Upper lobe of right lung (tissue), 1 donor: ENCODE measurements around the gene ZNF292. TPM values are rescaled to one million over a fixed set of nuclear protein-coding genes. Genes with fewer than 3 reads are reported as not detected.
"Not testable (repeated sequence)": the region's sequence is repeated elsewhere in the genome, so short reads cannot be mapped to it uniquely, and the experiment has no call there.

Experiments used
- ATAC-seq: fragments of 200-7000 bp; cut with Tn5 transposase; one replicate; pipeline ENCODE4 v1.9.1; 2020; ENCODE audit warnings: mild to moderate bottlenecking, moderate library complexity
- DNase-seq: peaks from one replicate; pipeline ENCODE4 v3.0.0-alpha.2; 2020
- H3K27ac ChIP-seq: fragments of 200-600 bp; one replicate; pipeline ENCODE4 v1.8.0; 2022
- H3K27me3 ChIP-seq: fragments of 200-600 bp; one replicate; pipeline ENCODE4 v1.8.0; 2022; ENCODE audit warnings: mild to moderate bottlenecking
- H3K36me3 ChIP-seq: fragments of 200-600 bp; one replicate; pipeline ENCODE4 v1.8.0; 2022
- H3K4me1 ChIP-seq: fragments of 200-600 bp; one replicate; pipeline ENCODE4 v1.8.0; 2022
- H3K4me3 ChIP-seq: fragments of 200-600 bp; one replicate; pipeline ENCODE4 v1.8.0; 2022; ENCODE audit warnings: mild to moderate bottlenecking
- H3K9me3 ChIP-seq: fragments of 200-600 bp; one replicate; pipeline ENCODE4 v1.8.0; 2022
- CTCF ChIP-seq: fragments of 200-600 bp; IDR thresholded peaks from one replicate; pipeline ENCODE4 v1.8.0; 2022; ENCODE audit warnings: antibody characterized with exemption
- intact Hi-C: fragments of 100-400 bp; cut with DNase I; formaldehyde crosslinking; loops from one replicate; pipeline ENCODE4 v1.11.0; 2022
- total RNA-seq: library from RNA; stranded (reverse); fragmentation: NEBNext Ultra II Directional; extraction: Animal tissue kit (Norgen Biotek cat#: 25700); gene quantifications from one replicate; pipeline ENCODE4 v1.2.1, GENCODE V29; 2021
- donor health status: DM: no; HTN: yes; CAD: no; lungs with severe emphysema.

Gene ZNF292
- total RNA-seq, 1 donor from 2014 or later: 34.0 TPM

- intact Hi-C loops: no loop called here
- no peak for TF ChIP-seq CTCF
- no peak for ATAC-seq
- Histone ChIP-seq H3K4me3 (peak overlapping the region; percentile 71), H3K36me3 (no peaks in the 10 kb centered on the region), H3K4me1 (peaks cover 36% of the 10 kb centered on the region), H3K27ac (peak overlapping the region; percentile 93), H3K9me3 (no peaks in the 10 kb centered on the region), H3K27me3 (no peaks in the 10 kb centered on the region)
- no peak for DNase-seq
Measured at GRCh38 chr6:87152526-87152955, 2.8 kb upstream of the ZNF292 start.

- H3K4me1 ChIP-seq: peaks cover 39% of the 10 kb centered on the region
- no peaks in the 10 kb centered on the region for H3K36me3 ChIP-seq
- H3K27me3 ChIP-seq: no peaks in the 10 kb centered on the region
- no peak for TF ChIP-seq CTCF
- peak overlapping the region; percentile 89 for H3K27ac ChIP-seq
- ATAC-seq (no peak), DNase-seq (no peak)
- H3K9me3 ChIP-seq: no peaks in the 10 kb centered on the region
- peak overlapping the region; percentile 98 for H3K4me3 ChIP-seq
- intact Hi-C loops: no loop called here
Measured at GRCh38 chr6:87154641-87154992, 748 bp upstream of the ZNF292 start.

- DNase-seq: peak; percentile 77
- H3K9me3 ChIP-seq: no peaks in the 10 kb centered on the region
- ATAC-seq: peak; percentile 29
- intact Hi-C loops: no loop called here
- H3K36me3 ChIP-seq: no peaks in the 10 kb centered on the region
- no peaks in the 10 kb centered on the region for H3K27me3 ChIP-seq
- H3K4me1 ChIP-seq: peaks cover 42% of the 10 kb centered on the region
- H3K27ac ChIP-seq: peak overlapping the region; percentile 89
- H3K4me3 ChIP-seq: peak overlapping the region; percentile 98
- TF ChIP-seq CTCF: no peak
Measured at GRCh38 chr6:87155842-87156815, 764 bp downstream of the ZNF292 start.

- intact Hi-C loops, H3K27ac ChIP-seq, DNase-seq, H3K27me3 ChIP-seq, H3K4me3 ChIP-seq, ATAC-seq, H3K36me3 ChIP-seq, H3K9me3 ChIP-seq: not testable (repeated sequence)
- peaks cover 32% of the 10 kb centered on the region for H3K4me1 ChIP-seq
Measured at GRCh38 chr6:87157596-87157995, 2.2 kb downstream of the ZNF292 start.

- intact Hi-C loops: no loop called here
- ATAC-seq (no peak), DNase-seq (no peak)
- Histone ChIP-seq H3K27ac (no peak overlapping the region), H3K9me3 (no peaks in the 10 kb centered on the region), H3K4me1 (peaks cover 21% of the 10 kb centered on the region), H3K27me3 (no peaks in the 10 kb centered on the region), H3K4me3 (no peak overlapping the region), H3K36me3 (no peaks in the 10 kb centered on the region)
- no peak for TF ChIP-seq CTCF
Measured at GRCh38 chr6:87161299-87161698, 5.9 kb downstream of the ZNF292 start.

- no peaks in the 10 kb centered on the region for H3K9me3 ChIP-seq
- no peak overlapping the region for H3K27ac ChIP-seq
- DNase-seq (no peak), ATAC-seq (no peak)
- H3K27me3 ChIP-seq: no peaks in the 10 kb centered on the region
- TF ChIP-seq CTCF: no peak
- no peak overlapping the region for H3K4me3 ChIP-seq
- peaks cover 6% of the 10 kb centered on the region for H3K4me1 ChIP-seq
- no peaks in the 10 kb centered on the region for H3K36me3 ChIP-seq
- intact Hi-C loops: no loop called here
Measured at GRCh38 chr6:87164004-87164403, 8.6 kb downstream of the ZNF292 start.
